Large intestine (tissue), 1 donor: ENCODE measurements around the gene SERP2. TPM values are rescaled to one million over a fixed set of nuclear protein-coding genes. Genes with fewer than 3 reads are reported as not detected.

Source experiments
- polyA plus RNA-seq: library from polyadenylated mRNA; unstranded; fragments of 120-200 nt; gene quantifications from one replicate; pipeline ENCODE4 v1.2.1, GENCODE V29; 2013

SERP2 gene
- polyA plus RNA-seq, 1 donor, result 7.6 TPM

Other genes with a start within 250 kb of the SERP2 start
- 172 TPM for gene TSC22D1, start 202.5 kb downstream of the SERP2 start, polyA plus RNA-seq